Thyroid gland (tissue), 4 donors: ENCODE data around the gene SLC66A3. TPM values are rescaled to one million over a fixed set of nuclear protein-coding genes. Genes with fewer than 3 reads are reported as not detected.
A peak's percentile ranks its signal among the peaks of the same experiment; 100 is the strongest.

Source experiments
- DNase-seq, 2 donors: peaks; one replicate each; pipeline ENCODE4 v3.0.0-alpha.2; 2019
- H3K27ac ChIP-seq, 3 donors: fragments of 200-600 bp; sonication (generic); 1 replicate in 2 of 3; 2 replicates in 1 of 3; pipeline ENCODE4 v1.5.1; 2016 to 2019; ENCODE audit warnings: mild to moderate bottlenecking in 1 of 3, moderate library complexity in 1 of 3
- H3K27me3 ChIP-seq: fragments of 200-600 bp; sonication (generic); one replicate; pipeline ENCODE4 v1.5.1; 2019
- H3K36me3 ChIP-seq, 2 donors: fragments of 200-600 bp; sonication (generic); one replicate each; pipeline ENCODE4 v1.5.1; 2016 to 2019
- H3K4me1 ChIP-seq, 2 donors: fragments of 200-600 bp; sonication (generic); one replicate each; pipeline ENCODE4 v1.5.1; 2017 to 2019
- H3K4me3 ChIP-seq, 3 donors: fragments of 200-600 bp; sonication (generic); replicated peaks in 1 of 3; 1 replicate in 2 of 3; 2 replicates in 1 of 3; pipeline ENCODE4 v1.5.1; 2016; ENCODE audit warnings: mild to moderate bottlenecking in 1 of 3
- H3K9me3 ChIP-seq: fragments of 200-600 bp; sonication (generic); one replicate; pipeline ENCODE4 v1.5.1; 2017
- CTCF ChIP-seq, 6 experiments: fragments of 200-600 bp in 3 of 6; fragments of 450-650 bp in 3 of 6; sonication (generic) in 3 of 6; IDR thresholded peaks; one replicate each; pipeline ENCODE4 v1.5.1; 2016 to 2019; ENCODE audit warnings: antibody characterized with exemption in 6 of 6, mild to moderate bottlenecking in 2 of 6, inconsistent platforms in 1 of 6, moderate library complexity in 1 of 6
- POLR2A ChIP-seq, 2 donors: fragments of 450-650 bp; IDR thresholded peaks; one replicate each; pipeline ENCODE4 v1.6.1; 2017; ENCODE audit warnings: antibody characterized with exemption in 2 of 2, mild to moderate bottlenecking in 2 of 2, moderate library complexity in 1 of 2
- WGBS, 2 donors: methylation state at CpG; one replicate each; pipeline ENCODE4 v1.1.5; 2017; 5-methylcytosine and 5-hydroxymethylcytosine counted together
- intact Hi-C: fragments of 100-400 bp; cut with DNase I; formaldehyde crosslinking; loops from one replicate; pipeline ENCODE4 v1.15.1; 2023
- total RNA-seq, 4 donors: library from RNA; depleted of rRNA; stranded (reverse); fragments of >200 nt; gene quantifications; one replicate each; pipeline ENCODE4 v1.2.3, GENCODE V29; 2016

The SLC66A3 gene
- total RNA-seq, 4 donors from 2014 or later, result 30.8 to 68.7 (median 43.2) TPM

GRCh38 chr2:11123856-11124759 is 31.2 kb upstream of the SLC66A3 start:
- TF ChIP-seq CTCF (IDR thresholded peaks at IDR 0.05) (peak in 5 of 6 experiments; percentile 38 to 73 (median 49)), POLR2A (IDR thresholded peaks at IDR 0.05) (no peak)

DNA sequence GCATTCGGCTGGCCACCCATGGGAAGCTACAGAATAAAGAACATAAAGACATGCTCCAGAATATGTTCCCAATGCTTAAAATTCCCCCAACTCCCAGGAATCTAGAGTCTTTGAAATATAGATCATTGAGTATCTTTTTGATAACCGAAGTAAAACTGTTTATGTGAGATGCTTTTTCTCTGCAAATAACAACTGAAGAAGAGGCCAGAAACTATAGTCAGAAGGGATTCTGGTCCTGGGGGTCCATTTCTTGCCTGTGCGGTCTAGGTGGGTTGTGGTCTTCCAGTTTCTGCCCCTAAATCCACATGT is 30.6 kb upstream of the SLC66A3 start:
- intact Hi-C loops, result loop anchor here (5.0 kb wide), 1 partner anchor 287 kb away; no protein-coding TSS in a partner anchor
- Histone ChIP-seq H3K9me3 (no peaks in the 10 kb centered on the region), H3K27ac (no peak overlapping the region), H3K27me3 (no peaks in the 10 kb centered on the region), H3K4me1 (peaks cover 0 to 3% of the 10 kb centered on the region in 2 donors), H3K4me3 (no peak overlapping the region), H3K36me3 (no peaks in the 10 kb centered on the region)
- TF ChIP-seq CTCF (IDR thresholded peaks at IDR 0.05) (peak in 1 of 6 experiments; percentile 0), POLR2A (IDR thresholded peaks at IDR 0.05) (no peak)
- WGBS, 2 donors, result 42 to 52% methylated on average over 3 of the region's 3 CpGs
- DNase-seq, result no peak

More at GRCh38 chr2:11123856-11124759, 31.2 kb upstream of the SLC66A3 start:
- no peaks in the 10 kb centered on the region for H3K9me3 ChIP-seq
- no peak overlapping the region for H3K27ac ChIP-seq
- H3K4me3 ChIP-seq, result no peak overlapping the region
- DNase-seq, result peak; percentile 54 to 57
- H3K27me3 ChIP-seq, result no peaks in the 10 kb centered on the region
- 43 to 44% methylated on average over 16 to 31 of the region's 41 CpGs for WGBS, 2 donors
- H3K4me1 ChIP-seq, result no peaks in the 10 kb centered on the region
- H3K36me3 ChIP-seq, result no peaks in the 10 kb centered on the region
- intact Hi-C loops, result loop anchor here (5.0 kb wide), 1 partner anchor 287 kb away; no protein-coding TSS in a partner anchor

DNA sequence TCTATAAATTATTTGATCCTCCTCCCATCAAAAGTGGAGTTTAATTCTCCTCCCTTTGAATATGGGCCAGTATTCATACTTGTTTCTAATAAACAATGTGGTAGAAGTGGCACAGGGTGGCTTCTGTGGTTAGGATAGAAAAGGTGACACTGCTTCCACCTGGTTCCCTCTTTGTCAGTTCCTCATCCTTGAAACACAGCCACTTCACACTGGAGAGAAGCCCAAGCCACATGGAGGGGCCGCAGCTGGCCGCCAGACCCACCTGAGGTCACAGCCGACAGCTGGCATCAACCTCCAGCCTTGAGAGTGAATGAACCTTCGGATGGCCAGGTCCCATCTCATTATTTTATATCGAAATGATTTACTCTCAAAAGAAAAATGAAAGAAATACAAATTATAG is 27.5 kb upstream of the SLC66A3 start:
- Histone ChIP-seq H3K4me1 (peaks cover 8 to 18% of the 10 kb centered on the region in 2 donors), H3K27ac (no peak overlapping the region), H3K4me3 (no peak overlapping the region), H3K36me3 (no peaks in the 10 kb centered on the region), H3K27me3 (no peaks in the 10 kb centered on the region), H3K9me3 (no peaks in the 10 kb centered on the region)
- TF ChIP-seq POLR2A (IDR thresholded peaks at IDR 0.05), result no peak
- TF ChIP-seq CTCF (IDR thresholded peaks at IDR 0.05), result no peak
- 74 to 81% methylated on average over 5 of the region's 5 CpGs for WGBS, 2 donors
- intact Hi-C loops, result no loop called here
- no peak for DNase-seq

GRCh38 chr2:11128243-11128951 is 26.9 kb upstream of the SLC66A3 start:
- Histone ChIP-seq H3K36me3 (no peaks in the 10 kb centered on the region), H3K4me3 (no peak overlapping the region), H3K27me3 (no peaks in the 10 kb centered on the region), H3K9me3 (no peaks in the 10 kb centered on the region), H3K4me1 (peaks cover 12 to 21% of the 10 kb centered on the region in 2 donors), H3K27ac (no peak overlapping the region)
- 59 to 67% methylated on average over 11 of the region's 11 CpGs for WGBS, 2 donors
- no peak for DNase-seq
- TF ChIP-seq CTCF (IDR thresholded peaks at IDR 0.05) (no peak), POLR2A (IDR thresholded peaks at IDR 0.05) (no peak)
- intact Hi-C loops, result no loop called here
